SK-N-SH (cell line): Measurements from ENCODE around the gene SGSM2. TPM values are rescaled to one million over a fixed set of nuclear protein-coding genes. Genes with fewer than 3 reads are reported as not detected.

Experiments used
- CTCF ChIA-PET: fragments of 300-600, 350-600 bp; formaldehyde crosslinking; extraction: SDS; loops from one replicate; lab custom pipeline; 2021; lab: Yijun Ruan, JAX
- POLR2A ChIA-PET: fragments of 350-600 bp; sonication (Branson Sonifier 250); formaldehyde crosslinking; extraction: SDS; loops from one replicate; lab custom pipeline; 2020; ENCODE audit warnings: antibody characterized with exemption, inconsistent platforms; lab: Yijun Ruan, JAX
- DNase-seq: peaks from one replicate; pipeline ENCODE4 v3.0.0; 2012
- H2AFZ ChIP-seq: fragments of 200-600 bp; sonication (generic); 2 replicates; pipeline ENCODE4 v1.8.1; 2016; ENCODE audit warnings: antibody characterized with exemption, mild to moderate bottlenecking, low read depth
- H3F3A ChIP-seq: fragments of 200-600 bp; sonication (generic); replicated peaks from 2 replicates; pipeline ENCODE3; 2016; ENCODE audit warnings: antibody characterized with exemption, mild to moderate bottlenecking; ENCODE audit not compliant: insufficient read depth
- H3K27ac ChIP-seq, 2 experiments: fragments of 200-500 bp in 1 of 2; fragments of 200-600 bp in 1 of 2; sonication (Bioruptor generic) in 1 of 2; sonication (generic), shearing (Covaris generic) in 1 of 2; 2 replicates each; pipeline versions ENCODE4 v1.5.1 to v1.6.1; 2014 to 2016; ENCODE audit warnings: low read depth in 2 of 2, inconsistent platforms in 1 of 2, low read length in 1 of 2, mild to moderate bottlenecking in 1 of 2, mixed read lengths in 1 of 2
- H3K27me3 ChIP-seq: fragments of 200-600 bp; sonication (generic), shearing (Covaris generic); 2 replicates; pipeline ENCODE4 v1.6.1; 2016; ENCODE audit warnings: mixed run types; ENCODE audit not compliant: insufficient read depth
- H3K36me3 ChIP-seq, 2 experiments: fragments of 200-500 bp in 1 of 2; fragments of 200-600 bp in 1 of 2; sonication (Bioruptor generic) in 1 of 2; sonication (generic) in 1 of 2; replicated peaks in 1 of 2; 2 replicates each; pipeline versions ENCODE3 to v1.5.1; 2014 to 2016; ENCODE audit warnings: low read length in 1 of 2, mild to moderate bottlenecking in 1 of 2; ENCODE audit not compliant: insufficient read depth in 2 of 2, control insufficient read depth in 1 of 2
- H3K4me1 ChIP-seq, 2 experiments: fragments of 200-500 bp in 1 of 2; fragments of 200-600 bp in 1 of 2; sonication (Bioruptor generic) in 1 of 2; sonication (generic), shearing (Covaris generic) in 1 of 2; 2 replicates each; pipeline versions ENCODE4 v1.5.1 to v1.6.1; 2014 to 2016; ENCODE audit warnings: low read depth in 1 of 2, low read length in 1 of 2, mixed run types in 1 of 2; ENCODE audit not compliant: insufficient read depth in 2 of 2, control insufficient read depth in 1 of 2
- H3K4me2 ChIP-seq: fragments of 200-600 bp; sonication (generic), shearing (Covaris generic); 2 replicates; pipeline ENCODE4 v1.6.1; 2017; ENCODE audit warnings: mixed run types
- H3K4me3 ChIP-seq, 2 experiments: fragments of 200-500 bp in 1 of 2; fragments of 200-600 bp in 1 of 2; sonication (Bioruptor generic) in 1 of 2; sonication (generic), shearing (Covaris generic) in 1 of 2; 2 replicates each; pipeline versions ENCODE4 v1.5.1 to v1.8.1; 2014 to 2016; ENCODE audit warnings: low read depth in 2 of 2, inconsistent platforms in 1 of 2, low read length in 1 of 2, mild to moderate bottlenecking in 1 of 2, mixed read lengths in 1 of 2, moderate library complexity in 1 of 2
- H3K79me2 ChIP-seq: fragments of 200-600 bp; sonication (generic); 2 replicates; pipeline ENCODE4 v1.8.1; 2017; ENCODE audit warnings: mild to moderate bottlenecking; ENCODE audit not compliant: insufficient read depth
- H3K9ac ChIP-seq: fragments of 200-600 bp; sonication (generic); 2 replicates; pipeline ENCODE4 v1.6.1; 2017; ENCODE audit warnings: mixed run types
- H3K9me2 ChIP-seq: fragments of 200-600 bp; sonication (generic); 2 replicates; pipeline ENCODE4 v1.6.1; 2017; ENCODE audit warnings: mixed run types
- H3K9me3 ChIP-seq: fragments of 200-600 bp; sonication (generic); 2 replicates; pipeline ENCODE4 v1.6.1; 2017; ENCODE audit warnings: mixed run types, mild to moderate bottlenecking, moderate library complexity
- H4K20me1 ChIP-seq: fragments of 200-600 bp; sonication (generic); 2 replicates; pipeline ENCODE4 v1.6.1; 2017; ENCODE audit warnings: mild to moderate bottlenecking, mixed run types; ENCODE audit not compliant: insufficient read depth
- CHD2 ChIP-seq: fragments of 150-350 bp; IDR thresholded peaks from 2 replicates; pipeline ENCODE4 v1.6.1; 2018; ENCODE audit warnings: low read length; ENCODE audit not compliant: partially characterized antibody
- ELF1 ChIP-seq: IDR thresholded peaks from 2 replicates; pipeline ENCODE4 v1.4.0; 2012
- EZH2phosphoT487 ChIP-seq: fragments of 200-600 bp; sonication (generic); IDR thresholded peaks from 2 replicates; pipeline ENCODE4 v1.6.1; 2017; ENCODE audit warnings: low read depth, mixed run types, mild to moderate bottlenecking, antibody characterized with exemption, moderate library complexity, borderline replicate concordance
- FOXJ3 ChIP-seq: sonication (generic); formaldehyde crosslinking; IDR thresholded peaks from 2 replicates; pipeline ENCODE4 v1.5.1; 2020; ENCODE audit warnings: mild to moderate bottlenecking, missing genetic modification reagents
- FOXM1 ChIP-seq: IDR thresholded peaks from 2 replicates; pipeline ENCODE4 v1.4.0; 2012; ENCODE audit warnings: low read depth, mild to moderate bottlenecking
- GABPA ChIP-seq: IDR thresholded peaks from 2 replicates; pipeline ENCODE4 v1.4.0; 2012; ENCODE audit warnings: low read depth, mild to moderate bottlenecking
- GATA2 ChIP-seq: sonication (generic); formaldehyde crosslinking; IDR thresholded peaks from 2 replicates; pipeline ENCODE4 v1.5.0; 2020; ENCODE audit warnings: mild to moderate bottlenecking, missing genetic modification reagents
- JUND ChIP-seq: IDR thresholded peaks from 2 replicates; pipeline ENCODE4 v1.4.0; 2012
- MEF2A ChIP-seq: IDR thresholded peaks from 2 replicates; pipeline ENCODE4 v1.4.0; 2012; ENCODE audit warnings: low read depth, borderline replicate concordance
- MXI1 ChIP-seq: IDR thresholded peaks from 2 replicates; pipeline ENCODE4 v1.6.1; 2012; ENCODE audit warnings: mild to moderate bottlenecking, low read depth, low read length, improper control_type of control experiment
- NFIC ChIP-seq: IDR thresholded peaks from 2 replicates; pipeline ENCODE4 v1.4.0; 2012; ENCODE audit warnings: borderline replicate concordance
- POLR2AphosphoS5 ChIP-seq: IDR thresholded peaks from 2 replicates; pipeline ENCODE4 v1.6.1; 2012; ENCODE audit warnings: low read depth, low read length
- RAD21 ChIP-seq: IDR thresholded peaks from 2 replicates; pipeline ENCODE4 v1.6.1; 2012; ENCODE audit warnings: mild to moderate bottlenecking, low read length
- RCOR1 ChIP-seq: fragments of 150-350 bp; IDR thresholded peaks from 2 replicates; pipeline ENCODE4 v1.6.1; 2017; ENCODE audit warnings: antibody characterized with exemption, low read length
- RFX5 ChIP-seq: IDR thresholded peaks from 2 replicates; pipeline ENCODE4 v1.6.1; 2012; ENCODE audit warnings: mild to moderate bottlenecking, improper control_type of control experiment, low read length
- RXRA ChIP-seq: IDR thresholded peaks from 2 replicates; pipeline ENCODE4 v1.4.0; 2012; ENCODE audit warnings: low read depth, mild to moderate bottlenecking, borderline replicate concordance
- SIN3A ChIP-seq: IDR thresholded peaks from 2 replicates; pipeline ENCODE4 v1.6.1; 2012; ENCODE audit warnings: low read depth, mild to moderate bottlenecking, low read length, moderate library complexity, borderline replicate concordance
- SMC3 ChIP-seq: IDR thresholded peaks from 2 replicates; pipeline ENCODE4 v1.6.1; 2012; ENCODE audit warnings: low read depth, low read length, improper control_type of control experiment
- TAF1 ChIP-seq: IDR thresholded peaks from 2 replicates; pipeline ENCODE4 v1.6.1; 2012; ENCODE audit warnings: low read depth, mild to moderate bottlenecking, low read length, moderate library complexity, borderline replicate concordance
- TEAD4 ChIP-seq: IDR thresholded peaks from 2 replicates; pipeline ENCODE4 v1.4.0; 2012; ENCODE audit warnings: mild to moderate bottlenecking, borderline replicate concordance; ENCODE audit not compliant: insufficient read depth
- WGBS: methylation state at CpG from one replicate; pipeline ENCODE4 v1.1.6; 2017; ENCODE audit warnings: low lambda C conversion rate; 5-methylcytosine and 5-hydroxymethylcytosine counted together
- polyA plus RNA-seq, 3 experiments: library from polyadenylated mRNA; depleted of rRNA; stranded (reverse); fragments of >200 nt; gene quantifications; 2 replicates each; pipeline ENCODE4 v1.2.3, GENCODE V29; 2012
- TF ChIP-seq, protein P1 (sequence below): fragments of 150-350 bp; IDR thresholded peaks from 2 replicates; pipeline ENCODE4 v1.6.1; 2016; ENCODE audit warnings: mild to moderate bottlenecking, low read depth, low read length
- TF ChIP-seq, protein P2 (sequence below): fragments of 200-600 bp; sonication (generic); IDR thresholded peaks from 2 replicates; pipeline ENCODE4 v1.6.1; 2017; ENCODE audit warnings: antibody characterized with exemption, mild to moderate bottlenecking, moderate library complexity
- TF ChIP-seq, protein P3 (sequence below): IDR thresholded peaks from 2 replicates; pipeline ENCODE4 v1.4.0; 2012; ENCODE audit warnings: low read depth, borderline replicate concordance
- TF ChIP-seq, protein P4 (sequence below): fragments of 150-350 bp; IDR thresholded peaks from 2 replicates; pipeline ENCODE4 v1.6.1; 2017; ENCODE audit warnings: antibody characterized with exemption, low read length, low read depth, borderline replicate concordance
- TF ChIP-seq, protein P5 (sequence below): IDR thresholded peaks from 2 replicates; pipeline ENCODE4 v1.4.0; 2012; ENCODE audit warnings: low read depth
- TF ChIP-seq, protein P6 (sequence below): IDR thresholded peaks from 2 replicates; pipeline ENCODE4 v1.4.0; 2012; ENCODE audit warnings: low read depth, borderline replicate concordance

The SGSM2 gene
- polyA plus RNA-seq, 1 of the 3 experiments (the other 2 are of a cell fraction): 85.9 TPM

DNA sequence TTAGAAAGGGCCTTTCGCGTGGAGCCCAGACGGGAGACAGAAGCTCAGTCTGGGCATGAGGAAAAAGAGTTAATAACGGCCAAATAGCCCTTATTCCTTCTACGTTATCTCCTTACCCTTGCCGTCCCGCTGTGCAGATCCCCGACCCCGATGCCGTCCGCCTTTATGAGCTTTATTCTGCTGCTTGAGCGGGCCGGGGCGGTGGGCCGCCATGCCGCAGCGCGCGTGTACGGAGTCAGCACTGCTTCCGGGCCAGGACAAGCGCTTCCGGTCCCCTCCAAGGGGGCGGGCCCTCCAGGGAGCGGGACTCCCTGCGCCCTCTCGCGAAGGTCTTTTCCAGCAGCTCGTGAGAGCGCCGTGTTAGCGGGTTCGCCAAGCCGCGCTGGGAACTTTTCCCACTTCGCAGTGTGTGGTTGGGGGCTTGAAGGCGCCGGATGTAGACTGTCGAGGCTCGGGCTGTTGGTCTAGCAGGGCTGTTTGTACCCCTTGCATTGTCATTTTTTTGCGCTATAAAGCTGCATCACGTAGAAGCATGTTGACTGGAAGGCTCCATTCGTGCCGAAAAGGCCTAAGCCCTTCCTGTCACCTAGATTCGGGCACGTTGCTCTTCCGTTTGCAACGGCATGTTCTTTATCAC lies 968 bp upstream of the SGSM2 start, which contains the start of gene TSR1:
TSS of gene TSR1 (minus strand) at position 243 of the 637 bp plus-strand sequence. CDS start at position 213, 30 bp downstream.
- POLR2A ChIA-PET: interaction anchor here (0.7 to 2.6 kb wide), 11 partner anchors 9 to 290 kb away, joined by 3 to 16 read pairs (median 4); partner anchors contain the start of genes SMG6 and SRR
- Histone ChIP-seq H2AFZ (peak within 1 kb of the TSS; percentile 85), H3K27me3 (no peaks in the 10 kb centered on the region), H3K36me3 (peaks cover 39 to 40% of the 10 kb centered on the region in 2 experiments), H3K9me3 (no peaks in the 10 kb centered on the region), H3K4me3 (peak within 1 kb of the TSS; percentile 98 to 99), H3K4me2 (peak within 1 kb of the TSS; percentile 93), H3F3A (peaks cover 4% of the 10 kb centered on the region), H3K27ac (peak within 1 kb of the TSS; percentile 80 to 94), H3K4me1 (peaks cover 6 to 17% of the 10 kb centered on the region in 2 experiments; a peak in 3 of 4 replicates), H3K9me2 (no peaks in the 10 kb centered on the region), H4K20me1 (peaks cover 8% of the 10 kb centered on the region; the same call in 1 of the 2 replicates), H3K79me2 (peaks cover 83% of the 10 kb centered on the region), H3K9ac (peak within 1 kb of the TSS; percentile 97)
- CTCF ChIA-PET: interaction anchor here (0.6 to 3.2 kb wide), 10 partner anchors 10 to 97 kb away, joined by 3 to 14 read pairs (median 4); no protein-coding TSS in a partner anchor
- under 1% methylated on average over 20 of the region's 48 CpGs for WGBS
- peak; percentile 97 for DNase-seq
- TF ChIP-seq NFIC (no peak), RCOR1 (no peak; the same call in 1 of the 2 replicates), ELF1 (peak; percentile 62), MEF2A (no peak), RXRA (no peak), FOXJ3 (CRISPR knock-in tag) (peak; percentile 27; the same call in 1 of the 2 replicates), GABPA (peak; percentile 98), TAF1 (peak; percentile 92), SIN3A (peak; percentile 87; the same call in 1 of the 2 replicates), CHD2 (peak; percentile 97), FOXM1 (no peak), GATA2 (CRISPR knock-in tag) (no peak), EZH2phosphoT487 (no peak), RFX5 (no peak), JUND (no peak), RAD21 (no peak), TEAD4 (no peak), MXI1 (peak; percentile 96), POLR2AphosphoS5 (peak; percentile 96), SMC3 (no peak; the same call in 1 of the 2 replicates)
- TF ChIP-seq, protein P1, sequence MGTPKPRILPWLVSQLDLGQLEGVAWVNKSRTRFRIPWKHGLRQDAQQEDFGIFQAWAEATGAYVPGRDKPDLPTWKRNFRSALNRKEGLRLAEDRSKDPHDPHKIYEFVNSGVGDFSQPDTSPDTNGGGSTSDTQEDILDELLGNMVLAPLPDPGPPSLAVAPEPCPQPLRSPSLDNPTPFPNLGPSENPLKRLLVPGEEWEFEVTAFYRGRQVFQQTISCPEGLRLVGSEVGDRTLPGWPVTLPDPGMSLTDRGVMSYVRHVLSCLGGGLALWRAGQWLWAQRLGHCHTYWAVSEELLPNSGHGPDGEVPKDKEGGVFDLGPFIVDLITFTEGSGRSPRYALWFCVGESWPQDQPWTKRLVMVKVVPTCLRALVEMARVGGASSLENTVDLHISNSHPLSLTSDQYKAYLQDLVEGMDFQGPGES: no peak
- TF ChIP-seq, protein P2, sequence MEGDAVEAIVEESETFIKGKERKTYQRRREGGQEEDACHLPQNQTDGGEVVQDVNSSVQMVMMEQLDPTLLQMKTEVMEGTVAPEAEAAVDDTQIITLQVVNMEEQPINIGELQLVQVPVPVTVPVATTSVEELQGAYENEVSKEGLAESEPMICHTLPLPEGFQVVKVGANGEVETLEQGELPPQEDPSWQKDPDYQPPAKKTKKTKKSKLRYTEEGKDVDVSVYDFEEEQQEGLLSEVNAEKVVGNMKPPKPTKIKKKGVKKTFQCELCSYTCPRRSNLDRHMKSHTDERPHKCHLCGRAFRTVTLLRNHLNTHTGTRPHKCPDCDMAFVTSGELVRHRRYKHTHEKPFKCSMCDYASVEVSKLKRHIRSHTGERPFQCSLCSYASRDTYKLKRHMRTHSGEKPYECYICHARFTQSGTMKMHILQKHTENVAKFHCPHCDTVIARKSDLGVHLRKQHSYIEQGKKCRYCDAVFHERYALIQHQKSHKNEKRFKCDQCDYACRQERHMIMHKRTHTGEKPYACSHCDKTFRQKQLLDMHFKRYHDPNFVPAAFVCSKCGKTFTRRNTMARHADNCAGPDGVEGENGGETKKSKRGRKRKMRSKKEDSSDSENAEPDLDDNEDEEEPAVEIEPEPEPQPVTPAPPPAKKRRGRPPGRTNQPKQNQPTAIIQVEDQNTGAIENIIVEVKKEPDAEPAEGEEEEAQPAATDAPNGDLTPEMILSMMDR: peak; percentile 27; the same call in 1 of the 2 replicates
- TF ChIP-seq, protein P3, sequence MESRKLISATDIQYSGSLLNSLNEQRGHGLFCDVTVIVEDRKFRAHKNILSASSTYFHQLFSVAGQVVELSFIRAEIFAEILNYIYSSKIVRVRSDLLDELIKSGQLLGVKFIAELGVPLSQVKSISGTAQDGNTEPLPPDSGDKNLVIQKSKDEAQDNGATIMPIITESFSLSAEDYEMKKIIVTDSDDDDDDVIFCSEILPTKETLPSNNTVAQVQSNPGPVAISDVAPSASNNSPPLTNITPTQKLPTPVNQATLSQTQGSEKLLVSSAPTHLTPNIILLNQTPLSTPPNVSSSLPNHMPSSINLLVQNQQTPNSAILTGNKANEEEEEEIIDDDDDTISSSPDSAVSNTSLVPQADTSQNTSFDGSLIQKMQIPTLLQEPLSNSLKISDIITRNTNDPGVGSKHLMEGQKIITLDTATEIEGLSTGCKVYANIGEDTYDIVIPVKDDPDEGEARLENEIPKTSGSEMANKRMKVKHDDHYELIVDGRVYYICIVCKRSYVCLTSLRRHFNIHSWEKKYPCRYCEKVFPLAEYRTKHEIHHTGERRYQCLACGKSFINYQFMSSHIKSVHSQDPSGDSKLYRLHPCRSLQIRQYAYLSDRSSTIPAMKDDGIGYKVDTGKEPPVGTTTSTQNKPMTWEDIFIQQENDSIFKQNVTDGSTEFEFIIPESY: peak; percentile 88
- TF ChIP-seq, protein P4, sequence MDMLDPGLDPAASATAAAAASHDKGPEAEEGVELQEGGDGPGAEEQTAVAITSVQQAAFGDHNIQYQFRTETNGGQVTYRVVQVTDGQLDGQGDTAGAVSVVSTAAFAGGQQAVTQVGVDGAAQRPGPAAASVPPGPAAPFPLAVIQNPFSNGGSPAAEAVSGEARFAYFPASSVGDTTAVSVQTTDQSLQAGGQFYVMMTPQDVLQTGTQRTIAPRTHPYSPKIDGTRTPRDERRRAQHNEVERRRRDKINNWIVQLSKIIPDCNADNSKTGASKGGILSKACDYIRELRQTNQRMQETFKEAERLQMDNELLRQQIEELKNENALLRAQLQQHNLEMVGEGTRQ: no peak
- TF ChIP-seq, protein P5, sequence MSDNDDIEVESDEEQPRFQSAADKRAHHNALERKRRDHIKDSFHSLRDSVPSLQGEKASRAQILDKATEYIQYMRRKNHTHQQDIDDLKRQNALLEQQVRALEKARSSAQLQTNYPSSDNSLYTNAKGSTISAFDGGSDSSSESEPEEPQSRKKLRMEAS: peak; percentile 99
- TF ChIP-seq, protein P6, sequence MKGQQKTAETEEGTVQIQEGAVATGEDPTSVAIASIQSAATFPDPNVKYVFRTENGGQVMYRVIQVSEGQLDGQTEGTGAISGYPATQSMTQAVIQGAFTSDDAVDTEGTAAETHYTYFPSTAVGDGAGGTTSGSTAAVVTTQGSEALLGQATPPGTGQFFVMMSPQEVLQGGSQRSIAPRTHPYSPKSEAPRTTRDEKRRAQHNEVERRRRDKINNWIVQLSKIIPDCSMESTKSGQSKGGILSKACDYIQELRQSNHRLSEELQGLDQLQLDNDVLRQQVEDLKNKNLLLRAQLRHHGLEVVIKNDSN: 0 out of 2 replicates have a peak, but pooled peaks have one; percentile 11
